Gastroesophageal sphincter (tissue), 3 donors: ENCODE measurements around the gene ZBTB20.

Experiments
- EP300 ChIP-seq: sonication (generic); formaldehyde crosslinking; IDR thresholded peaks from one replicate; pipeline ENCODE4 v1.6.1; 2017; ENCODE audit warnings: antibody characterized with exemption, mild to moderate bottlenecking
- POLR2AphosphoS5 ChIP-seq: sonication (generic); formaldehyde crosslinking; IDR thresholded peaks from one replicate; pipeline ENCODE4 v1.6.1; 2017; ENCODE audit warnings: antibody characterized with exemption
- TF ChIP-seq, protein P1 (sequence below), 4 experiments: fragments of 200-600 bp in 2 of 4; fragments of 450-650 bp in 2 of 4; sonication (generic) in 1 of 4; IDR thresholded peaks; one replicate each; pipeline ENCODE4 v1.5.1; 2017 to 2019; ENCODE audit warnings: antibody characterized with exemption in 4 of 4, mild to moderate bottlenecking in 2 of 4, moderate library complexity in 2 of 4

DNA sequence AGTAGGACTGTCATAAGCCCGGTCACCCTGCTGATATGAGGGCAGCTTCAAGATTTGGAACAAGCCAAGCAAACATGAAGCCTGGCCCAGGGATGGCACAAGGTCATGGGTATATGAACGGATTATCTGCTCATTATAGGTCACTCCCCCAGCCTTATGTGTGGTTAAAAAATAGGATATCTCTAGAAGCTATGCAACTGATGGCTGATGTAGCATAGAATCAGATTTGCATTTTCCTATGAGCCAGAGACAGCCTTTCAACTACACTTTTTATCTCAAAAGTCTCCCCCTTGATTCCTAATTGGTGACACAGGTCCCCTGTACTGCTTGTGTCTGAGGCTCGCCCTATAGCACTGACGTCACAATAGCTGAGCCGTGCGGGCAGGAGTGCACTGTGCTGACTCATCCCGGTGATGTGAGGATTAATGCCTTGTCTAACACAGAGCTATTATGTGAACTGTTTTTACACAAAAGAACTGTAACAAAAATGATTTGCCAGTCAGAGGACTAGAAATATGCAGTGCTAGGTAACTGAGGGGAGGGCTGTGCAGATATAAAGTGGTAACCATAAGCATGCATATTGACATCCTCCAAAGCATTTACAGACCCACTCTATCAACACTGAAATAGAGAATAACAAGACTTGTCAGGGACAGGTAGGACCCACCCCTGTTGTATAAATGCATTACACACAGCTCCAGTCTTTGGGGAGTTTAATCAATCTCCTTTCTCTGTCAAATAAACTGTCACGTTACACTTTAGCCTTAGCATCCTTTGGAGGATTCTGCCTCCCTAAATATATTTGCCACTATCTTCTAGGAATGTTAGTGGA, 648.3 kb downstream of the ZBTB20 start:
- TF ChIP-seq, protein P1, sequence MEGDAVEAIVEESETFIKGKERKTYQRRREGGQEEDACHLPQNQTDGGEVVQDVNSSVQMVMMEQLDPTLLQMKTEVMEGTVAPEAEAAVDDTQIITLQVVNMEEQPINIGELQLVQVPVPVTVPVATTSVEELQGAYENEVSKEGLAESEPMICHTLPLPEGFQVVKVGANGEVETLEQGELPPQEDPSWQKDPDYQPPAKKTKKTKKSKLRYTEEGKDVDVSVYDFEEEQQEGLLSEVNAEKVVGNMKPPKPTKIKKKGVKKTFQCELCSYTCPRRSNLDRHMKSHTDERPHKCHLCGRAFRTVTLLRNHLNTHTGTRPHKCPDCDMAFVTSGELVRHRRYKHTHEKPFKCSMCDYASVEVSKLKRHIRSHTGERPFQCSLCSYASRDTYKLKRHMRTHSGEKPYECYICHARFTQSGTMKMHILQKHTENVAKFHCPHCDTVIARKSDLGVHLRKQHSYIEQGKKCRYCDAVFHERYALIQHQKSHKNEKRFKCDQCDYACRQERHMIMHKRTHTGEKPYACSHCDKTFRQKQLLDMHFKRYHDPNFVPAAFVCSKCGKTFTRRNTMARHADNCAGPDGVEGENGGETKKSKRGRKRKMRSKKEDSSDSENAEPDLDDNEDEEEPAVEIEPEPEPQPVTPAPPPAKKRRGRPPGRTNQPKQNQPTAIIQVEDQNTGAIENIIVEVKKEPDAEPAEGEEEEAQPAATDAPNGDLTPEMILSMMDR (IDR thresholded peaks at IDR 0.05), result no peak
- TF ChIP-seq EP300 (no peak), POLR2AphosphoS5 (no peak)
